ENCODE results near the gene FASN.
"Not testable (repeated sequence)": the region's sequence is repeated elsewhere in the genome, so short reads cannot be mapped to it uniquely, and the experiment has no call there.

The FASN gene

GRCh38 chr17:82047914-82048570 lies 50.0 kb downstream of the FASN start:
- in situ Hi-C loops (cut with MboI; ENCODE audit: low sequenced_read_pairs): no loop called here

GRCh38 chr17:82047379-82047778 lies 50.7 kb downstream of the FASN start:
- in situ Hi-C loops (cut with MboI; ENCODE audit: low sequenced_read_pairs): no loop called here

GRCh38 chr17:82046903-82047302 lies 51.1 kb downstream of the FASN start:
- in situ Hi-C loops (cut with MboI; ENCODE audit: low sequenced_read_pairs): no loop called here

GRCh38 chr17:82045936-82046484 lies 52.0 kb downstream of the FASN start:
- in situ Hi-C loops (cut with MboI; ENCODE audit: low sequenced_read_pairs): no loop called here

- in situ Hi-C loops (cut with MboI; ENCODE audit: low sequenced_read_pairs): no loop called here
These were observed 54.5 kb downstream of the FASN start for GRCh38 chr17:82043507-82043906.

- in situ Hi-C loops (cut with MboI; ENCODE audit: low sequenced_read_pairs): no loop called here
These were observed 55.4 kb downstream of the FASN start for GRCh38 chr17:82042649-82043048.

GRCh38 chr17:82041144-82041814 lies 56.8 kb downstream of the FASN start:
- in situ Hi-C loops (cut with MboI; ENCODE audit: low sequenced_read_pairs): no loop called here

- in situ Hi-C loops (cut with MboI; ENCODE audit: low sequenced_read_pairs): no loop called here
These were observed 58.2 kb downstream of the FASN start for GRCh38 chr17:82039695-82040299.

- in situ Hi-C loops (cut with MboI; ENCODE audit: low sequenced_read_pairs): not testable (repeated sequence)
These were observed 59.1 kb downstream of the FASN start for GRCh38 chr17:82038796-82039409.

GRCh38 chr17:82037889-82038195 lies 60.2 kb downstream of the FASN start:
- in situ Hi-C loops (cut with MboI; ENCODE audit: low sequenced_read_pairs): no loop called here

- in situ Hi-C loops (cut with MboI; ENCODE audit: low sequenced_read_pairs): no loop called here
These were observed 60.7 kb downstream of the FASN start, which contains the start of gene DCXR for GRCh38 chr17:82037092-82037888. DCXR (minus strand) TSS chr17:82037697; CDS start chr17:82037682, 15 bp downstream.

GRCh38 chr17:82036634-82037091 lies 61.4 kb downstream of the FASN start:
- in situ Hi-C loops (cut with MboI; ENCODE audit: low sequenced_read_pairs): no loop called here

- in situ Hi-C loops (cut with MboI; ENCODE audit: low sequenced_read_pairs): no loop called here
These were observed 61.9 kb downstream of the FASN start for GRCh38 chr17:82035956-82036633.

- in situ Hi-C loops (cut with MboI; ENCODE audit: low sequenced_read_pairs): no loop called here
These were observed 62.5 kb downstream of the FASN start for GRCh38 chr17:82035488-82035887.

- in situ Hi-C loops (cut with MboI; ENCODE audit: low sequenced_read_pairs): no loop called here
These were observed 63.5 kb downstream of the FASN start for GRCh38 chr17:82034371-82035011.

- in situ Hi-C loops (cut with MboI; ENCODE audit: low sequenced_read_pairs): no loop called here
These were observed 64.5 kb downstream of the FASN start for GRCh38 chr17:82033359-82034085.

- in situ Hi-C loops (cut with MboI; ENCODE audit: low sequenced_read_pairs): no loop called here
These were observed 66.0 kb downstream of the FASN start for GRCh38 chr17:82031885-82032627.

- in situ Hi-C loops (cut with MboI; ENCODE audit: low sequenced_read_pairs): no loop called here
These were observed 66.6 kb downstream of the FASN start, which contains the start of gene RAC3 for GRCh38 chr17:82031303-82031884. RAC3 (plus strand) TSS chr17:82031678; CDS start chr17:82031762, 84 bp downstream.

Data from hTERT RPE-1 (cell line).